IPS-NIHi7 (cell line): Measurements from ENCODE around the gene NES.

Source experiments
- DNase-seq: peaks from one replicate; pipeline ENCODE4 v3.0.0; 2012; ENCODE audit warnings: mixed read lengths; ENCODE audit errors: extremely low spot score

NES gene

GRCh38 chr1:156664046-156664766 lies 13.0 kb downstream of the NES start:
- no peak for DNase-seq

GRCh38 chr1:156663178-156663577 lies 14.0 kb downstream of the NES start:
- no peak for DNase-seq

- DNase-seq: no peak
These were observed 14.5 kb downstream of the NES start for GRCh38 chr1:156662800-156663055.

GRCh38 chr1:156662005-156662799 lies 15.0 kb downstream of the NES start:
- no peak for DNase-seq

- DNase-seq: no peak
These were observed 16.5 kb downstream of the NES start for GRCh38 chr1:156660752-156661112.

GRCh38 chr1:156659988-156660751 lies 17.0 kb downstream of the NES start:
- DNase-seq: peak; percentile 98

- DNase-seq: no peak
These were observed 17.6 kb downstream of the NES start for GRCh38 chr1:156659661-156659987.

- DNase-seq: no peak
These were observed 18.1 kb downstream of the NES start for GRCh38 chr1:156658945-156659574.

- no peak for DNase-seq
These were observed 18.7 kb downstream of the NES start for GRCh38 chr1:156658496-156658895.

GRCh38 chr1:156657741-156658319 lies 19.4 kb downstream of the NES start:
- DNase-seq: no peak

GRCh38 chr1:156656806-156657740 lies 20.1 kb downstream of the NES start:
- DNase-seq: peak; percentile 83

GRCh38 chr1:156655904-156656516 lies 21.2 kb downstream of the NES start:
- no peak for DNase-seq

- no peak for DNase-seq
These were observed 21.9 kb downstream of the NES start for GRCh38 chr1:156655151-156655903.

- DNase-seq: no peak
These were observed 22.5 kb downstream of the NES start for GRCh38 chr1:156654700-156655099.

- no peak for DNase-seq
These were observed 24.2 kb downstream of the NES start for GRCh38 chr1:156652992-156653355.

- peak; percentile 78 for DNase-seq
These were observed 24.8 kb downstream of the NES start for GRCh38 chr1:156652131-156652991.

GRCh38 chr1:156648951-156649350 lies 28.3 kb downstream of the NES start:
- no peak for DNase-seq

- no peak for DNase-seq
These were observed 28.7 kb downstream of the NES start for GRCh38 chr1:156648496-156648895.

GRCh38 chr1:156647351-156647750 lies 29.9 kb downstream of the NES start:
- no peak for DNase-seq
